Adipocyte (in vitro differentiated cells): ENCODE results near the gene NDUFB3.
"Not testable (repeated sequence)": the region's sequence is repeated elsewhere in the genome, so short reads cannot be mapped to it uniquely, and the experiment has no call there.

Experiments
- DNase-seq: peaks from one replicate; pipeline ENCODE4 v3.0.0-alpha.2; 2015; ENCODE audit warnings: low read depth
- H3K27me3 ChIP-seq: replicated peaks from 2 replicates; pipeline ENCODE4 v1.7.0; 2013; ENCODE audit warnings: mild to moderate bottlenecking, low read length, moderate library complexity; ENCODE audit not compliant: control insufficient read depth, insufficient read depth
- H3K36me3 ChIP-seq: 2 replicates; pipeline ENCODE4 v1.7.0; 2013; ENCODE audit warnings: low read length, mild to moderate bottlenecking, moderate library complexity; ENCODE audit not compliant: control insufficient read depth, insufficient read depth, severe bottlenecking
- H3K4me1 ChIP-seq: 2 replicates; pipeline ENCODE4 v1.7.0; 2013; ENCODE audit warnings: mild to moderate bottlenecking, low read length, moderate library complexity; ENCODE audit not compliant: control insufficient read depth, insufficient read depth
- H3K4me3 ChIP-seq: 2 replicates; pipeline ENCODE4 v1.7.0; 2013; ENCODE audit warnings: mild to moderate bottlenecking, low read length, moderate library complexity
- H3K9ac ChIP-seq: 2 replicates; pipeline ENCODE4 v1.7.0; 2013; ENCODE audit warnings: mild to moderate bottlenecking, low read length, moderate library complexity
- H3K9me3 ChIP-seq: 2 replicates; pipeline ENCODE4 v1.7.0; 2013; ENCODE audit warnings: mild to moderate bottlenecking, low read length, moderate library complexity; ENCODE audit not compliant: control insufficient read depth

NDUFB3 gene

DNA sequence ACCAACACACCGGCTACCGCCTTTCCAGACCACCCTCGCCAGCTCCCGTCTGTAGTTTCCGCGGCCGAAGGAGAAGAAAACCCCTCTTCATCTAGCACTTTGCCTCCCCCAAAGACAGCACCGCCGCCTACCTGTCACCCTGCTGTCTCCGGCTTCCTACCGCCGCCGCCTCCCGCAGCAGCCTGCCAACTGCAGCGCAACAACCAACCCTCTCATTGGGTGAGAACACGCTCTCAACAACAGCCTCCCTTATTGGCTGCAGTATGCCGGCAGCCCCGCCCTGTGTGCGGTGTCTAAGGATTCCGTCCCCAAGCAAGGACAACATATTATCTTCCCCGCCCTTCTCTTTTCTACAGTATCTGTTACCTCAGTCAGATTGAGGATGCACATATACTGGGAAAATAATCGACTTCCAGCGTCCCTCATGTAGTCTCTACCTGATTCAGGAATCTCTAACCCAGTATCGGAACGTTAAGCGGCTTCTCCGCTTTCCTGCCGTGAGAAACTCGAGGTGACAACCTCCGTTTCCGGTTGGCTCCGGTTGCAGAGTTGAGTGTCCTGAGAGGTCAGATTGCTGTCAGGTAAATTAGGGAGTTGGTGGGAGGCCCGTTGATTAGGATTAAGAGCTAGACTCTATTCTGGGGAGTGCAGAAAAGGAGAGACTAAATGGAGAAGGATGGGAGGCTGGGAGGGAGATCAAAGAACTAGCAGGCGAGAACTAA, at the start of gene NDUFB3, which contains the start of gene HYCC2:
Gene NDUFB3, plus strand, starts transcription at position 523 of the 722 bp plus-strand sequence. CDS start 6,882 bp downstream, outside the sequence.
Gene HYCC2, minus strand, starts transcription at position 193 of the 722 bp plus-strand sequence. CDS start 47,662 bp downstream, outside the sequence.
- peaks cover 45% of the 10 kb centered on the region for H3K4me1 ChIP-seq
- no peaks in the 10 kb centered on the region for H3K36me3 ChIP-seq
- H3K4me3 ChIP-seq, result peak within 1 kb of the TSS; percentile 99
- no peaks in the 10 kb centered on the region for H3K9me3 ChIP-seq
- H3K9ac ChIP-seq, result peak within 1 kb of the TSS; percentile 99
- H3K27me3 ChIP-seq, result no peaks in the 10 kb centered on the region
- peak; percentile 96 for DNase-seq

DNA sequence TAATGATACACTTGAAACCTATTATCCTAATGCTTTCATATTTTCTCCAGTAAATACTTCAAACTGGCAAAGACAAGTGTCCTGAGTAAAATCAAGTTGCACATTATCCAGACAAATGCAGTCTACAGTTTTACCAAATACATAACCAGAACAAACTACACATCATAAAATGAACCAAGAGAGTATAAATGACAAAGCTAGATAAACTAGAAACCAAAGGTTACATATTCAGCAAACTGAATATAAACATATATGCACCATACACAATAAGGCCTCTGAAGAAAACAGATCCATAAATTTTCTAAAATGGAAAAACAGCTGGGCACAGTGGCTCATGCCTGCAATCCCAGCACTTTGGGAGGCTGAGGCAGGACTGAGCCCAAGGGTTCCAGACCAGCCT, 47.3 kb upstream of the NDUFB3 start:
- Histone ChIP-seq H3K27me3 (no peaks in the 10 kb centered on the region), H3K9me3 (peaks cover 3% of the 10 kb centered on the region), H3K4me3 (no peak overlapping the region), H3K9ac (no peak overlapping the region), H3K36me3 (peaks cover 22% of the 10 kb centered on the region), H3K4me1 (no peaks in the 10 kb centered on the region)
- no peak for DNase-seq

DNA sequence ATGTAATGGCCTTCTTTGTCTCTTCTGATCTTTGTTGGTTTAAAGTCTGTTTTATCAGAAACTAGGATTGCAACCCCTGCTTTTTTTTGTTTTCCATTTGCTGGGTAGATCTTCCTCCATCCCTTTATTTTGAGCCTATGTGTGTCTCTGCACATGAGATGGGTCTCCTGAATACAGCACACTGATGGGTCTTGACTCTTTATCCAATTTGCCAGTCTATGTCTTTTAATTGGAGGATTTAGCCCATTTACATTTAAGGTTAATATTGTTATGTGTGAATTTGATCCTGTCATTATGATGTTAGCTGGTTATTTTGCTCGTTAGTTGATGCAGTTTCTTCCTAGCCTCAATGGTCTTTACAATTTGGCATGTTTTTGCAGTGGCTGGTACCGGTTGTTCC, 37.4 kb upstream of the NDUFB3 start:
- H3K9ac ChIP-seq, H3K27me3 ChIP-seq, DNase-seq, H3K36me3 ChIP-seq, H3K4me3 ChIP-seq, H3K9me3 ChIP-seq, H3K4me1 ChIP-seq: not testable (repeated sequence)

DNA sequence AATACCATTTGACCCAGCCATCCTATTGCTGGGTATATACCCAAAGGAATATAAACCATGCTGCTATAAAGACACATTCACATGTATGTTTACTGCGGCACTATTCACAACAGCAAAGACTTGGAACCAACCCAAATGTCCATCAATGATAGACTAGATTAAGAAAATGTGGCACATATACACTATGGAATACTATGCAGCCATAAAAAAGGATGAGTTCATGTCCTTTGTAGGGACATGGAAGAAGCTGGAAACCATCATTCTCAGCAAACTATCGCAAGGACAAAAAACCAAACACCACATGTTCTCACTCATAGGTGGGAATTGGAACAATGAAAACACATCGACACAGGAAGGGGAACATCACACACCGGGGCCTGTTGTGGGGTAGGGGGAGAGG, 33.4 kb upstream of the NDUFB3 start:
- H3K9ac ChIP-seq, DNase-seq, H3K36me3 ChIP-seq, H3K4me1 ChIP-seq, H3K9me3 ChIP-seq, H3K4me3 ChIP-seq, H3K27me3 ChIP-seq: not testable (repeated sequence)

DNA sequence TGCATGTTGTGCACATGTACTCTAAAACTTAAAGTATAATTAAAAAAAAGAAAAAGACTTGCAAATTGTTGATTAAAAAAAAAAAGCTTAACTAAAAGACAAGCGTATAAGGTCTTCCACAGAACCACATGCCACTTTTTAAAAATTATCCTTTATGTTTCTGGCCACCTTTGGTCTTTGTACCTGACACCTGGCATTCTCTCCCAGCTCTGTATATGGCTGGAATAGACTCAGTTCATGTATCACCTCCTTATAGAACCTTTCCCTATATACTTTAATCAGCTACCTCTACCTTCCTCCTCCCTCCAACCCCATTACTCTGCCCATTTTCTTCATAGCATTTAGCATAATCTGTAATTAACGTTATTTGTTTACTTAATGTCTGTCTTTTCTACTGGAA, 32.9 kb upstream of the NDUFB3 start:
- no peaks in the 10 kb centered on the region for H3K4me1 ChIP-seq
- no peak for DNase-seq
- H3K4me3 ChIP-seq, result no peak overlapping the region
- peaks cover 6% of the 10 kb centered on the region for H3K36me3 ChIP-seq
- H3K27me3 ChIP-seq, result no peaks in the 10 kb centered on the region
- H3K9ac ChIP-seq, result no peak overlapping the region
- no peaks in the 10 kb centered on the region for H3K9me3 ChIP-seq

DNA sequence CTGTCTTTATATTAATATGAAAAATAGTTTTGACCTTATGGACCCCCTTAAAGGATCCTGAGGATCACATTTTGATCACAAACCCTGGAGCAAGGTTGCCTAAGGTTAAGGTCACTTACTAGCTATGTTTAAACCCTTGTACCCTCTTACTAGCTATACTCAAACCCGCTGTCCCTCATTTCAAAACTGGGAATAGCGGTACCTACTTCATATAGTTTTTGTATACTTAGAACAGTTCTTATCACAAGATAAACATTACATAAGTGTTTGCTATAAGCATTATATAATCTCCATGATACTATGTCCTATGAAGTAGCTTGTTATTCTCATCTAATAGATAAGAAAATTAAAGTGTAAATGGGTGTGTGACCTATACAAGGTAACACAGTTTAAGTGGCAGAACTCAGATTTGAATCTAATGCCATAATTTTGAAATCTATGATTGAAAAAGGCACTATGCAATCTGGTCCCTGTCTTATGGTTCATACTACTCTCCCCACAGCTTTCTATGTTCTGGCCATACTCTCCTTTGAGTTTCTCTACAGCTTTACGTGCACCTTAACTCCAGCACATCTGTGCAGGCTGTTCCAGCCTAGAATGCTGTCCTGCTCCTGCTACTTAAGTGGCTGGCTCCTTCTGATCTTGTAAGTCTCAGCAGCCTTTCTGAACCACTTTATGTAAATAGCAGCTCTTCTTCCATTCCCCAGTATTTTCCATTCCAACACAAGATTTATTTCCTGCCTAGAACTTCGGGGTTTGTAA, 30.8 kb upstream of the NDUFB3 start:
- DNase-seq, result no peak
- H3K9me3 ChIP-seq, result no peaks in the 10 kb centered on the region
- H3K4me3 ChIP-seq, result no peak overlapping the region
- peaks cover 13% of the 10 kb centered on the region for H3K36me3 ChIP-seq
- H3K4me1 ChIP-seq, result no peaks in the 10 kb centered on the region
- H3K27me3 ChIP-seq, result no peaks in the 10 kb centered on the region
- H3K9ac ChIP-seq, result no peak overlapping the region

DNA sequence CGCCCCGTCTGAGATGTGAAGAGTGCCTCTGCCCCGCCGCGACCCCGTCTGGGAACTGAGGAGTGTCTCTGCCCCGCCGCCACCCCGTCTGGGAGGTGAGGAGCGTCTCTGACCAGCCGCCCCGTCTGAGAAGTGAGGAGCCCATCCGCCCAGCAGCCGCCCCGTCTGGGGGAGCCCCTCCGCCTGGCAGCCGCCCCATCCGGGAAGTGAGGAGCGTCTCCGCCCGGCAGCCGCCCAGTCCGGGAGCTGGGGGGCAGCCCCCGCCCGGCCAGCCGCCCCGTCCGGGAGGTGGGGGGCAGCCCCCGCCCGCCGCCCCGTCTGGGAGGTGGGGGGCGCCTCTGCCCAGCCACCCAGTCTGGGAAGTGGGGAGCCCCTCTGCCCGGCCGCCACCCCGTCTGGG, 29.4 kb upstream of the NDUFB3 start:
- H3K9me3 ChIP-seq, DNase-seq, H3K4me3 ChIP-seq, H3K4me1 ChIP-seq, H3K27me3 ChIP-seq, H3K9ac ChIP-seq: not testable (repeated sequence)
- H3K36me3 ChIP-seq, result peaks cover 13% of the 10 kb centered on the region

DNA sequence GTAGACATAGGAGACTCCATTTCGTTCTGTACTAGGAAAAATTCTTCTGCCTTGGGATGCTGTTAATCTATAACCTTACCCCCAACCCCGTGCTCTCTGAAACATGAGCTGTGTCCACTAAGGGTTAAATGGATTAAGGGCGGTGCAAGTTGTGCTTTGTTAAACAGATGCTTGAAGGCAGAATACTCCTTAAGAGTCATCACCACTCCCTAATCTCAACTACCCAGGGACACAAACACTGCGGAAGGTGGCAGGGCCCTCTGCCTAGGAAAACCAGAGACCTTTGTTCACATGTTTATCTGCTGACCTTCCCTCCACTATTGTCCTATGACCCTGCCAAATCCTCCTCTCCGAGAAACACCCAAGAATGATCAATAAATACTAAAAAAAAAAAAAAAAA, 28.8 kb upstream of the NDUFB3 start:
- not testable (repeated sequence) for H3K9ac ChIP-seq, H3K4me3 ChIP-seq, H3K27me3 ChIP-seq, H3K9me3 ChIP-seq, H3K4me1 ChIP-seq, DNase-seq
- H3K36me3 ChIP-seq, result peaks cover 13% of the 10 kb centered on the region

DNA sequence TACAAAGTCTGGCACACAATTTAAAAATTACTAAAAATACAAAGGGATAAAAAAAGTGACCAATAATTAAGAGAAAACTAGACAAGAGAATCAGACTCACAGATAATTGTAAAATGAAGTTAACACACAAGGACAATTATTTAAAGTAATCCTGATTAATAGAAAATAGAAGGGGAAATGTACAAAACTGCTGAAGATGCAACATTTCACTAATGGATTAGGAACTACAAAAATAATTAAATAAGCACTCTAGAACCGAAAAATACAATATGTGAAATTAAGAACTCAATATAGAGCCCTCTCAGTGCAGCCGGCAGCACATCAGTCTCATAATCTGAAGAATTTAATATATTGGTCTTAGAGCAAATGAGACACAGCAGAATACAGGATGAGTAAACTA, 24.9 kb upstream of the NDUFB3 start:
- Histone ChIP-seq H3K4me3 (no peak overlapping the region), H3K4me1 (no peaks in the 10 kb centered on the region), H3K9me3 (no peaks in the 10 kb centered on the region), H3K36me3 (peaks cover 12% of the 10 kb centered on the region), H3K27me3 (no peaks in the 10 kb centered on the region), H3K9ac (no peak overlapping the region)
- DNase-seq, result no peak

DNA sequence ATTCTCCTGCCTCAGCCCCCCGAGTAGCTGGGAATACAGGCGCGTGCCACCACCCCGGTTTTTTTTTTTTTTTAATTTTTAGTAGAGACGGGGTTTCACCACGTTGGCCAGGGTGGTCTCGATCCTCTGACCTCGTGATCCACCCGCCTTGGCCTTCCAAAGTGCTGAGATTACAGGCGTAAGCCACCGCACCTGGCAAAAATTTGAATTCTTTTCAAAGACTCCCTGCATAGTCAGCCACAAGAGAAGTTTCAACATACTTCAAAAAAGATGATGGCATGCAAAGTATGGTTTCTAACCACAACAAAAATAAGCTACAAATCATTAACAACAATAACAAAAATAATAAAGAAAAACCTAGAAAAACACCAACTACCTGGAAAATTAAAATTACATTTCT, 22.3 kb upstream of the NDUFB3 start:
- no peak for DNase-seq

DNA sequence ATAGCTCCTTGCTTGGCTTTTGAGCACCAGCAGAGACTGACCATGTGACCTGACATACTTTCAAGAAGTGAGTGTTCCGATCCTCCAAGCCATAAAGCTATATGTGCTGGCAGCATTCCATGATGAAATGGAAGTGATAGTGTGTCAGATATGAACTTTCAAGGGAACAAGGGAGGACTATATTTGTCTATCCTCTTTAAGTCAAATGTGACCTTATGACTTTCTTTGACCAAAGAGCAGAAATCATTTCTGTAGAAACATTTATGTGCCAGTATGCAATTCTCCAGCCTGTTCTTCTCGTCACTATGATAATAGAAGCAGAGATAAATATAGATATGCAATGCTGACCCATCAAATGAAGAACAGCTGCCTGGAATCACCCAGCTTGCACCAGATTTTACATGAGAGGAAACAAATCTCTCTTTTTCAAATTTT, 14.7 kb upstream of the NDUFB3 start:
- Histone ChIP-seq H3K4me1 (peaks cover 16% of the 10 kb centered on the region), H3K27me3 (no peaks in the 10 kb centered on the region), H3K9me3 (no peaks in the 10 kb centered on the region), H3K4me3 (peak overlapping the region; percentile 11), H3K36me3 (peaks cover 11% of the 10 kb centered on the region), H3K9ac (no peak overlapping the region)
- peak; percentile 63 for DNase-seq

More for the DNA sequence above, 22.3 kb upstream of the NDUFB3 start:
- Histone ChIP-seq H3K9me3 (no peaks in the 10 kb centered on the region), H3K27me3 (no peaks in the 10 kb centered on the region), H3K9ac (no peak overlapping the region), H3K4me1 (no peaks in the 10 kb centered on the region), H3K4me3 (no peak overlapping the region), H3K36me3 (peaks cover 4% of the 10 kb centered on the region)
